A549 (cell line): ENCODE data around the gene GPR153. TPM values are rescaled to one million over a fixed set of nuclear protein-coding genes. Genes with fewer than 3 reads are reported as not detected.

Experiments
- ATAC-seq, 2 experiments: fragments of 200-7000 bp in 1 of 2; fragments of >200 bp in 1 of 2; cut with Nextera tagmentation in 1 of 2; cut with Tn5 transposase in 1 of 2; 3 replicates each; pipeline versions ENCODE4 v1.8.0 to v1.9.1; 2018 to 2020; ENCODE audit warnings: mild to moderate bottlenecking in 1 of 2, moderate library complexity in 1 of 2
- CTCF ChIA-PET: fragments of 300-600 bp; sonication (Branson Sonifier 250); formaldehyde crosslinking; extraction: SDS; loops from one replicate; lab custom pipeline; 2021; ENCODE audit warnings: antibody characterized with exemption, inconsistent platforms; lab: Yijun Ruan, JAX
- POLR2A ChIA-PET: fragments of 350-600 bp; formaldehyde crosslinking; extraction: SDS; loops from one replicate; lab custom pipeline; 2021; ENCODE audit warnings: antibody characterized with exemption, inconsistent platforms; lab: Yijun Ruan, JAX
- DNase-seq, 2 experiments: peaks; one replicate each; pipeline versions ENCODE4 v3.0.0 to v3.0.0-alpha.2; 2011 to 2016; ENCODE audit warnings: low read depth in 1 of 2, low spot score in 1 of 2
- FAIRE-seq: peaks from 2 replicates; lab custom pipeline; 2011; peaks lifted over from hg19 to GRCh38; lab: Jason Lieb, UNC
- H3K27ac ChIP-seq, 2 experiments: fragments of >200 bp; sonication (Bioruptor Twin); formaldehyde crosslinking; 3 replicates each; pipeline ENCODE4 v1.5.1; 2016 to 2017
- H3K4me1 ChIP-seq: fragments of >200 bp; sonication (Bioruptor Twin); formaldehyde crosslinking; 3 replicates; pipeline ENCODE4 v1.6.1; 2016
- H3K4me2 ChIP-seq: fragments of >200 bp; sonication (Bioruptor Twin); formaldehyde crosslinking; 3 replicates; pipeline ENCODE4 v1.6.1; 2016
- H3K4me3 ChIP-seq: fragments of >200 bp; sonication (Bioruptor Twin); formaldehyde crosslinking; 3 replicates; pipeline ENCODE4 v1.5.1; 2016
- H3K9me3 ChIP-seq: fragments of >200 bp; sonication (Bioruptor Twin); formaldehyde crosslinking; 3 replicates; pipeline ENCODE4 v1.6.1; 2016
- BCL3 ChIP-seq: fragments of >200 bp; sonication (Bioruptor Twin); formaldehyde crosslinking; IDR thresholded peaks from 3 replicates; pipeline ENCODE4 v1.6.1; 2016
- CBX2 ChIP-seq: fragments of 200-600 bp; sonication (generic); IDR thresholded peaks from 2 replicates; pipeline ENCODE4 v1.6.1; 2016; ENCODE audit warnings: low read depth, mild to moderate bottlenecking, borderline replicate concordance
- CHD2 ChIP-seq: fragments of 150-350 bp; IDR thresholded peaks from 2 replicates; pipeline ENCODE4 v1.6.1; 2014; ENCODE audit warnings: low read length; ENCODE audit not compliant: partially characterized antibody
- ELK1 ChIP-seq: fragments of 150-350 bp; IDR thresholded peaks from 2 replicates; pipeline ENCODE4 v1.6.1; 2014; ENCODE audit warnings: low read depth, mild to moderate bottlenecking, low read length
- FOXS1 ChIP-seq: fragments of 250-450 bp; sonication (Bioruptor Pico); IDR thresholded peaks from 2 replicates; pipeline ENCODE4 v1.5.0; 2020; ENCODE audit warnings: mild to moderate bottlenecking, moderate library complexity
- GATA3 ChIP-seq: IDR thresholded peaks from 2 replicates; pipeline ENCODE4 v1.6.1; 2012; ENCODE audit warnings: borderline replicate concordance
- HDAC2 ChIP-seq: fragments of 200-600 bp; sonication (generic); IDR thresholded peaks from 2 replicates; pipeline ENCODE4 v1.6.1; 2016
- HOXA7 ChIP-seq: fragments of 250-450 bp; sonication (Bioruptor Pico); IDR thresholded peaks from 2 replicates; pipeline ENCODE4 v1.5.0; 2020; ENCODE audit warnings: mild to moderate bottlenecking, moderate library complexity
- HOXB5 ChIP-seq: fragments of 250-450 bp; sonication (Bioruptor Pico); IDR thresholded peaks from 2 replicates; pipeline ENCODE4 v1.5.0; 2020; ENCODE audit warnings: mild to moderate bottlenecking, moderate library complexity
- JUN ChIP-seq, 2 experiments: fragments of >200 bp; sonication (Bioruptor Twin); formaldehyde crosslinking; IDR thresholded peaks; 2 replicates in 1 of 2; 3 replicates in 1 of 2; pipeline ENCODE4 v1.6.1; 2016 to 2017
- KDM1A ChIP-seq: fragments of 200-600 bp; sonication (generic); IDR thresholded peaks from 2 replicates; pipeline ENCODE4 v1.6.1; 2016; ENCODE audit warnings: low read depth, mild to moderate bottlenecking
- KDM5A ChIP-seq: fragments of 200-600 bp; sonication (generic); IDR thresholded peaks from 2 replicates; pipeline ENCODE4 v1.6.1; 2016; ENCODE audit warnings: antibody characterized with exemption, mild to moderate bottlenecking
- MAFK ChIP-seq: fragments of 450-650 bp; IDR thresholded peaks from 2 replicates; pipeline ENCODE4 v1.6.1; 2014; ENCODE audit not compliant: partially characterized antibody
- MAZ ChIP-seq: fragments of 150-350 bp; IDR thresholded peaks from 2 replicates; pipeline ENCODE4 v1.6.1; 2014; ENCODE audit warnings: antibody characterized with exemption, low read depth, low read length, borderline replicate concordance
- NR3C1 ChIP-seq: fragments of >200 bp; sonication (Bioruptor Twin); formaldehyde crosslinking; IDR thresholded peaks from 3 replicates; pipeline ENCODE4 v1.6.1; 2017
- POLR2A ChIP-seq: IDR thresholded peaks from 2 replicates; pipeline ENCODE4 v1.6.1; 2012; ENCODE audit warnings: mild to moderate bottlenecking, low read length
- RNF2 ChIP-seq: fragments of 200-600 bp; sonication (generic); IDR thresholded peaks from 2 replicates; pipeline ENCODE4 v1.6.1; 2016; ENCODE audit warnings: low read depth, mild to moderate bottlenecking, antibody characterized with exemption, moderate library complexity, borderline replicate concordance
- TP53 ChIP-seq: fragments of 250-450 bp; sonication (Bioruptor Pico); IDR thresholded peaks from 2 replicates; pipeline ENCODE4 v1.5.0; 2021; ENCODE audit warnings: mild to moderate bottlenecking, moderate library complexity
- USF2 ChIP-seq: fragments of 450-650 bp; IDR thresholded peaks from 2 replicates; pipeline ENCODE4 v1.6.1; 2014; ENCODE audit warnings: antibody characterized with exemption
- ZFP36 ChIP-seq: fragments of 450-650 bp; IDR thresholded peaks from 2 replicates; pipeline ENCODE4 v1.6.1; 2014; ENCODE audit warnings: borderline replicate concordance; ENCODE audit not compliant: partially characterized antibody
- ZNF302 ChIP-seq: fragments of 250-450 bp; sonication (Bioruptor Pico); IDR thresholded peaks from 2 replicates; pipeline ENCODE4 v1.9.0; 2021; ENCODE audit warnings: inconsistent platforms, mild to moderate bottlenecking, moderate library complexity
- ZSCAN20 ChIP-seq: fragments of 250-450 bp; sonication (Bioruptor Pico); IDR thresholded peaks from 2 replicates; pipeline ENCODE4 v1.8.0; 2022; ENCODE audit warnings: mild to moderate bottlenecking, moderate library complexity
- WGBS: methylation state at CpG from one replicate; pipeline ENCODE4 v1.1.6; 2017; ENCODE audit errors: missing lambda C conversion rate; 5-methylcytosine and 5-hydroxymethylcytosine counted together
- polyA plus RNA-seq, 4 experiments: library from polyadenylated mRNA; depleted of rRNA in 3 of 4; stranded (reverse); fragments of >200 nt; fragmentation: RNase III in 1 of 4; extraction: RNeasy Plus Mini Kit Qiagen cat#74134 plus additional on column Dnase treatment in 1 of 4; gene quantifications; 2 replicates in 3 of 4; 3 replicates in 1 of 4; pipeline ENCODE4 v1.2.3, GENCODE V29; 2011 to 2017

The GPR153 gene
- polyA plus RNA-seq, 2 of the 4 experiments (the other 2 are of a cell fraction), result 0.56 to 1.4 TPM

GRCh38 chr1:6274622-6275139 lies 13.8 kb upstream of the GPR153 start:
- no peak for FAIRE-seq
- CTCF ChIA-PET, result interaction anchor here (1.2 to 2.2 kb wide), 2 partner anchors 28 to 73 kb away, joined by 3 to 7 read pairs; no protein-coding TSS in a partner anchor

GRCh38 chr1:6274102-6274501 lies 13.2 kb upstream of the GPR153 start:
- POLR2A ChIA-PET, result no interaction called here
- ATAC-seq, result no peak

More at GRCh38 chr1:6274622-6275139, 13.8 kb upstream of the GPR153 start:
- Histone ChIP-seq H3K4me1 (peaks cover 6% of the 10 kb centered on the region; the same call in 1 of the 3 replicates), H3K27ac (no peak overlapping the region), H3K4me3 (no peak overlapping the region), H3K4me2 (no peak overlapping the region), H3K9me3 (no peaks in the 10 kb centered on the region)
- POLR2A ChIA-PET, result no interaction called here
- TF ChIP-seq GATA3, result no peak
- no peak for TF ChIP-seq TP53 (CRISPR knock-in tag)
- no peak for TF ChIP-seq HDAC2
- no peak for TF ChIP-seq ZSCAN20 (CRISPR knock-in tag)
- no peak for TF ChIP-seq NR3C1
- TF ChIP-seq KDM1A, result no peak
- TF ChIP-seq ELK1, result no peak
- TF ChIP-seq ZFP36, result no peak
- TF ChIP-seq BCL3, result no peak
- no peak for TF ChIP-seq ZNF302 (CRISPR knock-in tag)
- no peak for TF ChIP-seq USF2
- TF ChIP-seq MAFK, result no peak
- no peak for TF ChIP-seq JUN (IDR thresholded peaks at IDR 0.05)
- TF ChIP-seq RNF2, result no peak
- TF ChIP-seq KDM5A, result no peak
- no peak for TF ChIP-seq CHD2
- TF ChIP-seq HOXA7, result no peak
- no peak for TF ChIP-seq MAZ
- WGBS, result 94% methylated on average over 8 of the region's 16 CpGs
- DNase-seq, result no peak
- no peak for ATAC-seq

GRCh38 chr1:6273380-6273891 lies 12.5 kb upstream of the GPR153 start:
- WGBS, result 84% methylated on average over 19 of the region's 19 CpGs
- Histone ChIP-seq H3K4me2 (no peak overlapping the region), H3K4me3 (no peak overlapping the region), H3K9me3 (no peaks in the 10 kb centered on the region), H3K27ac (no peak overlapping the region), H3K4me1 (peaks cover 6% of the 10 kb centered on the region; the same call in 1 of the 3 replicates)
- FAIRE-seq (no peak), DNase-seq (no peak), ATAC-seq (0 out of 6 replicates have a peak, but pooled peaks of 1 of the 2 experiments have one; percentile 12)
- TF ChIP-seq MAFK, result no peak
- TF ChIP-seq CBX2, result no peak
- CTCF ChIA-PET, result interaction anchor here (0.6 to 1.2 kb wide), 3 partner anchors 26 to 74 kb away, joined by 3 to 4 read pairs (median 3); no protein-coding TSS in a partner anchor
- POLR2A ChIA-PET, result no interaction called here

More at GRCh38 chr1:6274102-6274501, 13.2 kb upstream of the GPR153 start:
- H3K4me3 ChIP-seq, result no peak overlapping the region
- no peak overlapping the region for H3K27ac ChIP-seq
- peaks cover 6% of the 10 kb centered on the region; the same call in 1 of the 3 replicates for H3K4me1 ChIP-seq
- 96% methylated on average over 6 of the region's 11 CpGs for WGBS
- CTCF ChIA-PET, result interaction anchor here (1.2 to 2.2 kb wide), 2 partner anchors 27 to 73 kb away, joined by 3 to 7 read pairs; no protein-coding TSS in a partner anchor
- TF ChIP-seq TP53 (CRISPR knock-in tag) (no peak), HOXB5 (CRISPR knock-in tag) (no peak), POLR2A (no peak), CHD2 (no peak), FOXS1 (CRISPR knock-in tag) (no peak)
- FAIRE-seq (no peak), DNase-seq (no peak)
- no peaks in the 10 kb centered on the region for H3K9me3 ChIP-seq
- no peak overlapping the region for H3K4me2 ChIP-seq
